Liver (tissue), 9 donors: Measurements from ENCODE around the gene ADAMTS2. TPM values are rescaled to one million over a fixed set of nuclear protein-coding genes. Genes with fewer than 3 reads are reported as not detected.

Experiments
- DNase-seq: peaks from one replicate; pipeline ENCODE4 v3.0.0-alpha.2; 2017; ENCODE audit warnings: low spot score
- H3K27ac ChIP-seq, 2 donors: one replicate each; pipeline ENCODE4 v1.7.0; 2013; ENCODE audit warnings: inconsistent platforms in 2 of 2, low read length in 2 of 2, control low read depth in 1 of 2, low read depth in 1 of 2, mild to moderate bottlenecking in 1 of 2
- H3K27me3 ChIP-seq, 4 donors: one replicate each; pipeline versions ENCODE4 v1.6.1 to v1.7.0; 2013; ENCODE audit warnings: low read length in 3 of 4, inconsistent platforms in 1 of 4, mild to moderate bottlenecking in 1 of 4, moderate library complexity in 1 of 4; ENCODE audit not compliant: control insufficient read depth in 4 of 4, insufficient read depth in 4 of 4
- H3K36me3 ChIP-seq, 4 donors: one replicate each; pipeline versions ENCODE4 v1.6.1 to v1.7.0; 2013; ENCODE audit warnings: low read length in 3 of 4, mild to moderate bottlenecking in 3 of 4, low read depth in 1 of 4, moderate library complexity in 1 of 4; ENCODE audit not compliant: control insufficient read depth in 4 of 4, insufficient read depth in 3 of 4
- H3K4me1 ChIP-seq, 4 donors: one replicate each; pipeline versions ENCODE4 v1.6.1 to v1.7.0; 2013; ENCODE audit warnings: low read length in 3 of 4, mild to moderate bottlenecking in 3 of 4, moderate library complexity in 1 of 4; ENCODE audit not compliant: control insufficient read depth in 4 of 4, insufficient read depth in 4 of 4
- H3K4me3 ChIP-seq, 3 donors: one replicate each; pipeline versions ENCODE4 v1.6.1 to v1.7.0; 2013; ENCODE audit warnings: low read length in 3 of 3, control low read depth in 1 of 3, low read depth in 1 of 3, mild to moderate bottlenecking in 1 of 3
- H3K9ac ChIP-seq, 2 donors: one replicate each; pipeline ENCODE4 v1.7.0; 2013; ENCODE audit warnings: low read length in 2 of 2, mild to moderate bottlenecking in 2 of 2, moderate library complexity in 2 of 2, control low read depth in 1 of 2, low read depth in 1 of 2
- H3K9me3 ChIP-seq, 4 donors: one replicate each; pipeline versions ENCODE4 v1.6.1 to v1.7.0; 2013; ENCODE audit warnings: low read length in 3 of 4; ENCODE audit not compliant: control insufficient read depth in 4 of 4
- EGR1 ChIP-seq, 2 donors: IDR thresholded peaks; 2 replicates each; pipeline ENCODE4 v1.6.1; 2016 to 2018; ENCODE audit warnings: antibody characterized with exemption in 2 of 2, low read depth in 2 of 2
- FOXA1 ChIP-seq: IDR thresholded peaks from 2 replicates; pipeline ENCODE4 v1.6.1; 2016; ENCODE audit warnings: antibody characterized with exemption
- FOXA2 ChIP-seq: IDR thresholded peaks from 2 replicates; pipeline ENCODE4 v1.6.1; 2016; ENCODE audit warnings: antibody characterized with exemption
- HNF4A ChIP-seq, 2 donors: conservative IDR thresholded peaks; 2 replicates each; pipeline ENCODE4 v1.6.1; 2016; ENCODE audit warnings: antibody characterized with exemption in 2 of 2, mild to moderate bottlenecking in 2 of 2
- HNF4G ChIP-seq: IDR thresholded peaks from 2 replicates; pipeline ENCODE4 v1.6.1; 2016; ENCODE audit warnings: antibody characterized with exemption
- JUND ChIP-seq, 2 donors: IDR thresholded peaks; 2 replicates each; pipeline ENCODE4 v1.6.1; 2016; ENCODE audit warnings: antibody characterized with exemption in 2 of 2
- RAD21 ChIP-seq, 2 donors: IDR thresholded peaks; 2 replicates each; pipeline ENCODE4 v1.6.1; 2016; ENCODE audit warnings: antibody characterized with exemption in 2 of 2, mild to moderate bottlenecking in 2 of 2
- SP1 ChIP-seq: IDR thresholded peaks from 2 replicates; pipeline ENCODE4 v1.6.1; 2018; ENCODE audit warnings: antibody characterized with exemption, mild to moderate bottlenecking
- TAF1 ChIP-seq: conservative IDR thresholded peaks from 2 replicates; pipeline ENCODE4 v1.6.1; 2016; ENCODE audit warnings: antibody characterized with exemption, mild to moderate bottlenecking
- ZBTB33 ChIP-seq: IDR thresholded peaks from 2 replicates; pipeline ENCODE4 v1.6.1; 2016; ENCODE audit warnings: antibody characterized with exemption
- WGBS: extraction: QIAGEN DNeasy Blood & Tissue Kit; methylation state at CpG from one replicate; pipeline ENCODE4 v1.1.7; 2013; 5-methylcytosine and 5-hydroxymethylcytosine counted together
- polyA plus RNA-seq, 2 donors: library from polyadenylated mRNA; stranded (reverse) in 1 of 2; unstranded in 1 of 2; fragments of 200-250 nt in 1 of 2; fragments of >200 nt in 1 of 2; fragmentation: Nextera tagmentation in 1 of 2; extraction: Ambion mirVana in 1 of 2; gene quantifications; one replicate each; pipeline versions ENCODE4 v1.2.1 to v1.2.3, GENCODE V29; 2013 to 2015
- total RNA-seq, 2 donors: library from RNA; depleted of rRNA; stranded (reverse); fragments of >200 nt; gene quantifications; one replicate each; pipeline ENCODE4 v1.2.3, GENCODE V29; 2014
- TF ChIP-seq, protein P1 (sequence below): fragments of 150-350 bp; IDR thresholded peaks from 2 replicates; pipeline ENCODE4 v1.5.1; 2017; ENCODE audit warnings: improper control_type of control experiment, low read depth, low read length; ENCODE audit not compliant: missing input control
- TF ChIP-seq, protein P2 (sequence below): IDR thresholded peaks from 2 replicates; pipeline ENCODE4 v1.6.1; 2016; ENCODE audit warnings: antibody characterized with exemption
- donor health status: healthy.
- donor health status: healthy.
- donor health status: healthy.
- donor health status: healthy.
- donor health status: healthy.

The ADAMTS2 gene
- total and polyA plus RNA-seq, 4 donors: 2.7 to 24.3 (median 12.0) TPM

DNA sequence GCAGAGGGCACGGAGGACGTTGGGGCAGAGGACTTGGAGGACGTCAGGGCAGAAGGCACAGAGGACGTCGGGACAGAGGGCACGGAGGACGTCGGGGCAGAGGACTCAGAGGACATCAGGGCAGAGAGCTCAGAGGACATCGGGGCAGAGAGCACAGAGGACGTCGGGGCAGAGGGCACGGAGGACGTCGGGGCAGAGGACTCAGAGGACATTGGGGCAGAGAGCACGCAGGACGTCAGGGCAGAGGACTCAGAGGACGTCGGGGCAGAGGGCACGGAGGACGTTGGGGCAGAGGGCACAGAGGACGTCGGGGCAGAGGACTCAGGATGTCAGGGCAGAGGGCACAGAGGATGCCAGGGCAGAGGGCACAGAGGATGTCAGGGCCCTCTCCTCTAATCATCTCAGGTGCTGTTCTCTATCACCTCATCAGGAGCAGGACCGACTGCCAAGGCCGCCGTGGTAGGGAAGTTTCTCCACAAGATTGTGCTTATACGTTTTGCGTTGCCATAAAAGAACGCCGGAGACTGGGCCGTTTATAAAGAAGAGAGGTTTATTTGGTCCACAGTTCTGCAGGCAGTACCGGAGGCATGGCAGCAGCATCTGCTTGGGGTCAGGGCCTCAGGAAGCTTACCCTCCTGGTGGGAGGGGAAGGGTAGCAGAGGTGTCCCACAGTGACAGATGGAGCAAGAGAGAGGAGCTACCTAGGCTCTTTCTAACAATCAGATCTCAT, 29.4 kb upstream of the ADAMTS2 start:
- H3K27ac ChIP-seq: no peak overlapping the region
- no peaks in the 10 kb centered on the region for H3K9me3 ChIP-seq
- H3K27me3 ChIP-seq: no peaks in the 10 kb centered on the region
- DNase-seq: no peak
- TF ChIP-seq JUND (IDR thresholded peaks at IDR 0.05) (no peak), RAD21 (IDR thresholded peaks at IDR 0.05) (no peak), FOXA1 (no peak), HNF4G (no peak), TAF1 (no peak), SP1 (no peak)
- H3K4me1 ChIP-seq: no peaks in the 10 kb centered on the region
- WGBS: 87% methylated on average over 31 of the region's 31 CpGs
- H3K4me3 ChIP-seq: no peak overlapping the region
- no peak overlapping the region for H3K9ac ChIP-seq
- no peaks in the 10 kb centered on the region for H3K36me3 ChIP-seq

DNA sequence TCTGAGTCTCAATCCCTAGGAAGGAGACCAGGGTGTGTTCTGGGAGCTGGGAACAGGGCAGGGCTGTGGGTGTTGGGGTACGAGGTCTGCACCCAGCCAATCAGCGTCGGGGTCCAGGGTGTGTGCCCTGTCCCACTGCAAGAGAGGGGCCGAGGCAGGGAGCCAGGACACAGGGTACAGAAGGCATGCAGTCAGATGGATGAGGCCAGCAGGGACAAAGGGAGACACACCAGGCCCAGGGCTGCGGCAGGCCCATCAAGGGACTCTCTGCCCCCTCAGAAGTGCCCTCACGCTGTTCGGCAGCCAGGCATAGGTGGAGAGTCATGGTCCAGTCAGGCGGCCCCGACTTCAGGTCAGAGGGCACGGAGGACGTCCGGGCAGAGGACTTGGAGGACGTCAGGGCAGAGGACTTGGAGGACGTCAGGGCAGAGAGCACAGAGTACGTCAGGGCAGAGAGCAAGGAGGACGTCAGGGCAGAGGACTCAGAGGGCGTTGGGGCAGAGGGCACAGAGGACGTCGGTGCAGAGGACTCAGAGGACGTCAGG, 28.8 kb upstream of the ADAMTS2 start:
- H3K27me3 ChIP-seq: no peaks in the 10 kb centered on the region
- no peaks in the 10 kb centered on the region for H3K4me1 ChIP-seq
- H3K4me3 ChIP-seq: no peak overlapping the region
- no peaks in the 10 kb centered on the region for H3K9me3 ChIP-seq
- TF ChIP-seq FOXA1: no peak
- no peak overlapping the region for H3K9ac ChIP-seq
- WGBS: 75% methylated on average over 20 of the region's 20 CpGs
- no peak overlapping the region for H3K27ac ChIP-seq
- DNase-seq: no peak
- H3K36me3 ChIP-seq: no peaks in the 10 kb centered on the region

DNA sequence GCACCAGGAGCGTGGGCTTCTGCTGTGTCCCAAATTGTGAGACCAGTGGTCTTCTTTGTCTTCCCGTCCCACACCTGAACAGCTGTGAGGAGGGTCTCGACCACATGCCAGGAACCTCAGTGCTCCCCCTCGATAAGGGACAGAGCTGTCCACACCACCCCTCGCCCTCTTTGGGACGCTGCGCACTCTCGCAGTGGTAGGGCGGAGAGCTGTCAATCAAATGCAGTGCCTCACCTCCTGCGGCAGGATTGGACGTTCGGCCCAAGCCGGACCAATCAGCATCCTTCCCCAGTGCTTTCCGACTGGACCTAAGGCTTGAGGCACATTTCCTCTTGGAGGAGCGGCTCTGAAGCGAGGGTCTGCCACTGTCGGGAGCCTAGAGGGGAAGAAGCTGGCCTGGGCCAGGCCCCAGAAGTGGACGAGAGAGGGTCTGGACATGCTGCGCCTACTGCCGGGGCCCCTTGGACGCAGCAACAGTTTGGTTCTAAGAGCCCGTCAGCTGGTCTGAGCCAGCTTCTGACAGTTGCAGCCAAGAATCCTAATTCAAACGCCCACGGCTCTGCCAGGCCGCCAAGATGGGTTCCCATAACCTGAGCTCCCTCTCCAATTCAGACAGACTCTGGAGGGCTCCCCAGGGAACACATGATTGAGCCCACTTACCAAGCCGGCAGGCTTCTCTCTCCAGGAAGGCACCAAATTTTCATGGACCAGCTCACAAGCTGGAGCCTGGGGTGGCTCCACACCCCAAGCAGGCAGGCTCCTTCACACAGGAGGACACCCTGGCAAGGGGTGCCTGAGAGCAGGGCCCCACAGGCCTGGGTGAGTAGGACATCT, 28.1 kb upstream of the ADAMTS2 start:
- Histone ChIP-seq H3K4me1 (no peaks in the 10 kb centered on the region), H3K36me3 (no peaks in the 10 kb centered on the region), H3K4me3 (no peak overlapping the region), H3K27ac (no peak overlapping the region), H3K9me3 (no peaks in the 10 kb centered on the region), H3K27me3 (no peaks in the 10 kb centered on the region), H3K9ac (no peak overlapping the region)
- TF ChIP-seq FOXA2 (no peak), EGR1 (IDR thresholded peaks at IDR 0.05; ENCODE audit: low read depth in 2 of 2) (no peak), HNF4A (conservative IDR thresholded peaks at IDR 0.05) (no peak), RAD21 (IDR thresholded peaks at IDR 0.05) (no peak), FOXA1 (no peak), ZBTB33 (no peak)
- TF ChIP-seq, protein P1, sequence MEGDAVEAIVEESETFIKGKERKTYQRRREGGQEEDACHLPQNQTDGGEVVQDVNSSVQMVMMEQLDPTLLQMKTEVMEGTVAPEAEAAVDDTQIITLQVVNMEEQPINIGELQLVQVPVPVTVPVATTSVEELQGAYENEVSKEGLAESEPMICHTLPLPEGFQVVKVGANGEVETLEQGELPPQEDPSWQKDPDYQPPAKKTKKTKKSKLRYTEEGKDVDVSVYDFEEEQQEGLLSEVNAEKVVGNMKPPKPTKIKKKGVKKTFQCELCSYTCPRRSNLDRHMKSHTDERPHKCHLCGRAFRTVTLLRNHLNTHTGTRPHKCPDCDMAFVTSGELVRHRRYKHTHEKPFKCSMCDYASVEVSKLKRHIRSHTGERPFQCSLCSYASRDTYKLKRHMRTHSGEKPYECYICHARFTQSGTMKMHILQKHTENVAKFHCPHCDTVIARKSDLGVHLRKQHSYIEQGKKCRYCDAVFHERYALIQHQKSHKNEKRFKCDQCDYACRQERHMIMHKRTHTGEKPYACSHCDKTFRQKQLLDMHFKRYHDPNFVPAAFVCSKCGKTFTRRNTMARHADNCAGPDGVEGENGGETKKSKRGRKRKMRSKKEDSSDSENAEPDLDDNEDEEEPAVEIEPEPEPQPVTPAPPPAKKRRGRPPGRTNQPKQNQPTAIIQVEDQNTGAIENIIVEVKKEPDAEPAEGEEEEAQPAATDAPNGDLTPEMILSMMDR: no peak
- TF ChIP-seq, protein P2, sequence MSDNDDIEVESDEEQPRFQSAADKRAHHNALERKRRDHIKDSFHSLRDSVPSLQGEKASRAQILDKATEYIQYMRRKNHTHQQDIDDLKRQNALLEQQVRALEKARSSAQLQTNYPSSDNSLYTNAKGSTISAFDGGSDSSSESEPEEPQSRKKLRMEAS: no peak
- DNase-seq: no peak
- 83% methylated on average over 26 of the region's 26 CpGs for WGBS
